ENCODE data around the gene GPRC5C.

GPRC5C gene

GRCh38 chr17:74445158-74445557 is 13.3 kb downstream of the GPRC5C start:
- DNase-seq: no peak
- no peak overlapping the region for H3K4ac ChIP-seq (ENCODE audit: low read depth, low read length)
- no peak overlapping the region for H2BK5ac ChIP-seq (ENCODE audit: low read depth, low read length, poor library complexity)
- no peaks in the 10 kb centered on the region for H3K9me3 ChIP-seq (ENCODE audit: insufficient read depth, low read depth, low read length)
- no peak overlapping the region for H3K18ac ChIP-seq (ENCODE audit: low read length)
- H3K79me1 ChIP-seq (ENCODE audit: low read length): no peaks in the 10 kb centered on the region
- H3K23ac ChIP-seq (ENCODE audit: low read length): no peak overlapping the region
- H3K27ac ChIP-seq (ENCODE audit: low read depth, low read length): no peak overlapping the region
- WGBS (ENCODE audit: extremely low coverage, insufficient coverage, insufficient read length): no CpG with 5 or more reads among the region's 7 CpGs
- H3K4me2 ChIP-seq (ENCODE audit: low read length): no peak overlapping the region
- no peak overlapping the region for H3K9ac ChIP-seq (ENCODE audit: low read length)
- no peak overlapping the region for H2AK5ac ChIP-seq (ENCODE audit: low read length)
- no peak overlapping the region for H4K91ac ChIP-seq (ENCODE audit: low read depth, low read length)
- H3K36me3 ChIP-seq (ENCODE audit: control insufficient read depth in 1 of 2, insufficient read depth in 2 of 2, low read length in 2 of 2): peaks cover 5 to 13% of the 10 kb centered on the region in 2 experiments
- H2BK12ac ChIP-seq (ENCODE audit: low read length): no peak overlapping the region
- H3K4me3 ChIP-seq (ENCODE audit: low read depth, low read length): no peak overlapping the region
- no peak overlapping the region for H4K12ac ChIP-seq (ENCODE audit: low read depth, low read length)
- H3K79me2 ChIP-seq (ENCODE audit: control insufficient read depth, insufficient read depth, low read length, poor library complexity): no peaks in the 10 kb centered on the region
- no peaks in the 10 kb centered on the region for H3K27me3 ChIP-seq (ENCODE audit: insufficient read depth, low read length)
- no peak overlapping the region for H4K8ac ChIP-seq (ENCODE audit: low read depth, low read length)
- H2AFZ ChIP-seq (ENCODE audit: insufficient read depth, low read length, poor library complexity): no peak overlapping the region
- H3K14ac ChIP-seq (ENCODE audit: low read length): no peak overlapping the region
- H3K4me1 ChIP-seq (ENCODE audit: control insufficient read depth in 1 of 2, insufficient read depth in 2 of 2, low read length in 2 of 2): no peaks in the 10 kb centered on the region
- H2BK120ac ChIP-seq (ENCODE audit: insufficient read depth, low read length, poor library complexity): no peak overlapping the region

GRCh38 chr17:74446551-74447500 is 14.9 kb downstream of the GPRC5C start:
- Histone ChIP-seq H3K9me3 (ENCODE audit: insufficient read depth, low read depth, low read length) (no peaks in the 10 kb centered on the region), H2AFZ (ENCODE audit: insufficient read depth, low read length, poor library complexity) (no peak overlapping the region), H3K79me1 (ENCODE audit: low read length) (no peaks in the 10 kb centered on the region), H3K4me1 (ENCODE audit: control insufficient read depth in 1 of 2, insufficient read depth in 2 of 2, low read length in 2 of 2) (no peaks in the 10 kb centered on the region), H2BK12ac (ENCODE audit: low read length) (no peak overlapping the region), H3K14ac (ENCODE audit: low read length) (no peak overlapping the region), H2AK5ac (ENCODE audit: low read length) (no peak overlapping the region), H4K12ac (ENCODE audit: low read depth, low read length) (no peak overlapping the region), H3K27me3 (ENCODE audit: insufficient read depth, low read length) (no peaks in the 10 kb centered on the region), H3K23ac (ENCODE audit: low read length) (no peak overlapping the region), H2BK120ac (ENCODE audit: insufficient read depth, low read length, poor library complexity) (no peak overlapping the region), H3K4me3 (ENCODE audit: low read depth, low read length) (no peak overlapping the region), H3K36me3 (ENCODE audit: control insufficient read depth in 1 of 2, insufficient read depth in 2 of 2, low read length in 2 of 2) (peaks cover 0 to 9% of the 10 kb centered on the region in 2 experiments), H3K9ac (ENCODE audit: low read length) (no peak overlapping the region), H3K4ac (ENCODE audit: low read depth, low read length) (no peak overlapping the region), H3K79me2 (ENCODE audit: control insufficient read depth, insufficient read depth, low read length, poor library complexity) (no peaks in the 10 kb centered on the region), H3K18ac (ENCODE audit: low read length) (no peak overlapping the region), H3K4me2 (ENCODE audit: low read length) (no peak overlapping the region), H3K27ac (ENCODE audit: low read depth, low read length) (no peak overlapping the region), H2BK5ac (ENCODE audit: low read depth, low read length, poor library complexity) (no peak overlapping the region), H4K91ac (ENCODE audit: low read depth, low read length) (no peak overlapping the region), H4K8ac (ENCODE audit: low read depth, low read length) (no peak overlapping the region)
- no CpG with 5 or more reads among the region's 31 CpGs for WGBS (ENCODE audit: extremely low coverage, insufficient coverage, insufficient read length)
- DNase-seq: no peak

- Histone ChIP-seq H3K79me1 (ENCODE audit: low read length) (no peaks in the 10 kb centered on the region), H4K91ac (ENCODE audit: low read depth, low read length) (no peak overlapping the region), H3K79me2 (ENCODE audit: control insufficient read depth, insufficient read depth, low read length, poor library complexity) (no peaks in the 10 kb centered on the region), H3K4ac (ENCODE audit: low read depth, low read length) (no peak overlapping the region), H3K4me1 (ENCODE audit: control insufficient read depth in 1 of 2, insufficient read depth in 2 of 2, low read length in 2 of 2) (no peaks in the 10 kb centered on the region), H2BK12ac (ENCODE audit: low read length) (no peak overlapping the region), H2BK120ac (ENCODE audit: insufficient read depth, low read length, poor library complexity) (no peak overlapping the region), H3K9me3 (ENCODE audit: insufficient read depth, low read depth, low read length) (no peaks in the 10 kb centered on the region), H4K12ac (ENCODE audit: low read depth, low read length) (no peak overlapping the region), H3K4me3 (ENCODE audit: low read depth, low read length) (no peak overlapping the region), H3K23ac (ENCODE audit: low read length) (no peak overlapping the region), H3K18ac (ENCODE audit: low read length) (no peak overlapping the region), H3K27ac (ENCODE audit: low read depth, low read length) (no peak overlapping the region), H3K4me2 (ENCODE audit: low read length) (no peak overlapping the region), H2AK5ac (ENCODE audit: low read length) (no peak overlapping the region), H2BK5ac (ENCODE audit: low read depth, low read length, poor library complexity) (no peak overlapping the region), H4K8ac (ENCODE audit: low read depth, low read length) (no peak overlapping the region), H3K36me3 (ENCODE audit: control insufficient read depth in 1 of 2, insufficient read depth in 2 of 2, low read length in 2 of 2) (peaks cover 0 to 9% of the 10 kb centered on the region in 2 experiments), H3K27me3 (ENCODE audit: insufficient read depth, low read length) (no peaks in the 10 kb centered on the region), H3K14ac (ENCODE audit: low read length) (no peak overlapping the region), H2AFZ (ENCODE audit: insufficient read depth, low read length, poor library complexity) (no peak overlapping the region), H3K9ac (ENCODE audit: low read length) (no peak overlapping the region)
- WGBS (ENCODE audit: extremely low coverage, insufficient coverage, insufficient read length): no CpG with 5 or more reads among the region's 11 CpGs
- DNase-seq: no peak
Observed at GRCh38 chr17:74447628-74448159, 15.8 kb downstream of the GPRC5C start.

- no CpG with 5 or more reads among the region's 8 CpGs for WGBS (ENCODE audit: extremely low coverage, insufficient coverage, insufficient read length)
- H2AFZ ChIP-seq (ENCODE audit: insufficient read depth, low read length, poor library complexity): no peak overlapping the region
- no peak overlapping the region for H2BK12ac ChIP-seq (ENCODE audit: low read length)
- no peaks in the 10 kb centered on the region for H3K9me3 ChIP-seq (ENCODE audit: insufficient read depth, low read depth, low read length)
- H4K8ac ChIP-seq (ENCODE audit: low read depth, low read length): no peak overlapping the region
- H4K12ac ChIP-seq (ENCODE audit: low read depth, low read length): no peak overlapping the region
- no peak overlapping the region for H3K27ac ChIP-seq (ENCODE audit: low read depth, low read length)
- no peak overlapping the region for H2AK5ac ChIP-seq (ENCODE audit: low read length)
- H3K79me2 ChIP-seq (ENCODE audit: control insufficient read depth, insufficient read depth, low read length, poor library complexity): no peaks in the 10 kb centered on the region
- no peak overlapping the region for H3K9ac ChIP-seq (ENCODE audit: low read length)
- no peak overlapping the region for H3K14ac ChIP-seq (ENCODE audit: low read length)
- H3K4ac ChIP-seq (ENCODE audit: low read depth, low read length): no peak overlapping the region
- no peak overlapping the region for H2BK120ac ChIP-seq (ENCODE audit: insufficient read depth, low read length, poor library complexity)
- DNase-seq: no peak
- peaks cover 0 to 4% of the 10 kb centered on the region in 2 experiments for H3K36me3 ChIP-seq (ENCODE audit: control insufficient read depth in 1 of 2, insufficient read depth in 2 of 2, low read length in 2 of 2)
- H4K91ac ChIP-seq (ENCODE audit: low read depth, low read length): no peak overlapping the region
- no peaks in the 10 kb centered on the region for H3K79me1 ChIP-seq (ENCODE audit: low read length)
- no peak overlapping the region for H3K4me2 ChIP-seq (ENCODE audit: low read length)
- peaks cover 8% of the 10 kb centered on the region for H3K27me3 ChIP-seq (ENCODE audit: insufficient read depth, low read length)
- no peak overlapping the region for H3K18ac ChIP-seq (ENCODE audit: low read length)
- no peak overlapping the region for H3K4me3 ChIP-seq (ENCODE audit: low read depth, low read length)
- peaks cover 0 to 3% of the 10 kb centered on the region in 2 experiments for H3K4me1 ChIP-seq (ENCODE audit: control insufficient read depth in 1 of 2, insufficient read depth in 2 of 2, low read length in 2 of 2)
- no peak overlapping the region for H2BK5ac ChIP-seq (ENCODE audit: low read depth, low read length, poor library complexity)
- H3K23ac ChIP-seq (ENCODE audit: low read length): no peak overlapping the region
Observed at GRCh38 chr17:74448756-74449155, 16.9 kb downstream of the GPRC5C start.
